HG02870 (cell line): ENCODE measurements around the gene STXBP3.

Experiments
- ATAC-seq: cut with Tn5 transposase; IDR thresholded peaks from one replicate; pipeline ENCODE4 v1.9.1; 2021; ENCODE audit warnings: mild to moderate bottlenecking, moderate library complexity; ENCODE audit not compliant: unreplicated experiment

STXBP3 gene

DNA sequence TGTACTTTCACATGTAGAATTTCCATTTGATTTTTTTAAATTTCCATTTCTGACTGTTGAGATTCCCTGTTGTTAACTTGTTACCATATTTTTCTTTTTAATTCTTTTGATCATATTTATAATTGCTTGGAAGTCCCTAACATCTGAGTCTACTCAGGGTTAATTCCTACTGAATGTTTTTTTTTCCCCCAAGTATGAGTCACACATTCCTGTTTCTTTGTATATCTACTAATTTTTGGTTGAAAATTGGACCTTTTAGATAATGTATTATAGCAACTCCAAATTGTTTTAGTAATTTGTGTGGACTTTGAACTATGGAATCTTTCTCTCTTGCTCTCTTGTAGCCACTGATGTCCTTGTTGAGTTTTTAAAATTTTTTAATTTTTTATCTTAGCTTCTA is 54.6 kb downstream of the STXBP3 start:
- no peak for ATAC-seq

DNA sequence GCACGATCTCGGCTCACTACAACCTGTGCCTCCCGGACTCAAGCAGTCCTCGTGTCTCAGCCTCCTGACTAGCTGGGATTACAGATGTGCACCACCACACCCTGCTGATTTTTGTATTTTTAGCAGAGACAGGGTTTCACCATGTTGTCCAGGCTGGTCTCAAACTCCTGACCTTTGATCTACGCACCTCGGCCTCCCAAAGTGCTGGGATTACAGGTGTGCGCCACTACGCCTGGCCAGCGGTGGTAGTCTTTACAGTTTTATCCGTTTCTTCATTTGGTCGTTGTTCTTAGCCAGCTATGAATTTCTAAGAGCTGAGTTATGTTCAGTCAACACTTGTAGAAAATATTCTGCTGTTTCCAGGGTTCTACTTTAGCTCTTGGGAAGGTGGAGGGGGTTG is 57.1 kb downstream of the STXBP3 start:
- ATAC-seq, result no peak

DNA sequence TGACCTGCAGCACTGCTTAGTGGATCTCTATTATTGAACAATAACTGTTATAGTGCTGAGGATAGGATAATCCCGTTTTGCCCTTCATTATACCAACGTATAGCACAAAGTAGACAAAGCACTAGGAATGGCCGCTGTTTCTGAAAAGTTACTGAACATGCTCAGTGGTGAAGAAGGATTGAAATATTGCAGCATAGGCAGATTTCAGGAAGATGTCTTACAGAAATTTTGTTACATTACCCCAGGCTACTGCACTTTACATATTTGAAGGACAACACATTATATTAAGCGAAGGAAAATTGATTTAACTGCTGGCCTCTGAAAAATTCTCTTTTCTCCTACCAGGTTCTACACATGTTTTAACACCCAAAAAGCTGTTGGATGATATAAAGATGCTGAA is 62.0 kb downstream of the STXBP3 start:
- no peak for ATAC-seq

DNA sequence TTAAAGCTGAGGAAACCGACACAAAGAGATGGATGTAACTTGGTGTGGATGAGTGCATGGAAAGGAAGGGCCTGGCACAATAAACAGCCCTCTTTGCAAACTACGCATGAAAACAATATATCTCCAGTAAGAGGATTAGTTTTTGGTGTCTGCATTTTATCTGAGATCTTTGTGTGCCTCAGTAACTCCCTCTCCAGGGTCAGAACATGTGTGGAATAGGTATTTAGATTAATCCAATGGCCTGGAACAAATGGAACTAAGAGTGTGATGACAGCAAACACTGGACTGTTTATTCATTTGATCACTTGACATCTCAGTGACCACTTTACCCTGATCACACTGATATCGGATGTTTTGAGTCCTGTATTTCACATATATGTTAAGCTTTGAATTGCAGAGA is 65.1 kb downstream of the STXBP3 start:
- ATAC-seq, result no peak

DNA sequence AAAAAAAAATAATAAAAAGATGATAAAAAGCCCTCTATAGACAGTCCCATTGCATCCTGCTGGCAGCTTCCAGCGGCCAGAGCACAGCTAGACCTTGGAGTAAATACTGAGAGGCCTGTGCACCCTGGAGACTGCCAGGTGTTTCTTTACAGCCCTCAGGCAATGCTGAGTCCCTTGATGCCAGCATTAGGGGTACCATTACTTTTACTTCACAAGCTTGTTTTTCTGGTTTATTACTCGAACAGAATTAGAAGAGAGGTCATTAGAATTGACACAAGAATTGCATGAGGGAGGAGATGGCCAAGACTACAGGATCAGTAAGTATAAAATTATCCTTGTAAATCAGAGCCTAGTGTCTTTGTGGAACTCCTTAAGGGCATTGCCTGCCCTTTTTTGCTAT is 66.9 kb downstream of the STXBP3 start:
- ATAC-seq, result no peak

DNA sequence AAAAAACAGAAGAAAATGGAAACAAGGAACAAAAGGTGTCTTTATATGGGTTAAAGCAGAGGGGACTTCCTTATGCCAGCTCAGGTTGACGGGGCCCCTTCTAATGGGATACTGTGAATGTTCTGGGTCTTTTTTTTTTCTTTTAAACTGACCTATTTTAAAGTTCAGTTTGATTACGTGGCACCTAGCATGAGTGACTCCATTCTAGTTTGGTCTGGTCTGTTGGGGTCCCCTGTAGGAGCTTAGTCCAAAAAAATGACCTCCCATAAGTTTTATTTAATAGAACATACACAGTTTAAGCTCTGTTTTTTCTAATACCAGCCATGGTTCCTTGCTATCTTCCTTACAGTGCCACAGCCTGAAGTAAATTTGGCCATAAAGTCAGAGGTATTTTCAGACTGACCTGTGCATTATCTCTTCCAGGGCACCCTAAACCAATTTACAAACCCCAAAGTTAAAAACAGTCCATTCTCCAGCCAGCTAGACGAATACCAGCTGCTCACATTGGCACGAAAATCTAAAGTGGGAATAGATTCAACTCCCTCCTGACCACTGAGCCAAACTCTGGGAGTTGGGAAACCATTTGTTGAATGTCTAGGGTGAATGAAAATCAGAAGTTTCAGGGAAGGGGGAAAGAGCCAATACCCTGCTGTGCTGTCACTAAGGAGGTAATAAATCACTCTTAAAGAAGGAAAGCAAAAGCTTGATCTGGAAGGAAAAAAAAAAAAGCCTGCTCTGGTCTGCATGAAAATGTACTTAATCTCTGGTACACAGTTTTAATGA is 68.1 kb downstream of the STXBP3 start:
- ATAC-seq, result no peak

DNA sequence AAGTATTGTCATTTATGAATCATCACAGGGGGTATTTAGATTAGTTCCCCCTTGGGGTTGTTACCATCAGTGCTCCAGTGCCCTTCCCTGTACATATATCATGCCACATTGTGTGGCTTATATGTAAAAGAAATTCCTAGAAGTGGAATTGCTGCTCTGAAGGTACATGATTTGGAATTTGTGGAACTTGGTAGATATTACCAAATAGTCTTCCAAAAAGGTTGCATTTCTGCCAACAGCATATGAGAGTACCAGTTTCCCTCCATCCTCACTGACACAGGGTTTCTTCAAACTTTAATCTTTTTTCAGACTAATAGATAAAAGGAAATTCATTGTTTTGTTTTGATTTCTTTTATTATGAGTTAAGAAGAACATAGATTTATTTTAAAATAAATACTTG is 69.1 kb downstream of the STXBP3 start:
- ATAC-seq, result no peak

DNA sequence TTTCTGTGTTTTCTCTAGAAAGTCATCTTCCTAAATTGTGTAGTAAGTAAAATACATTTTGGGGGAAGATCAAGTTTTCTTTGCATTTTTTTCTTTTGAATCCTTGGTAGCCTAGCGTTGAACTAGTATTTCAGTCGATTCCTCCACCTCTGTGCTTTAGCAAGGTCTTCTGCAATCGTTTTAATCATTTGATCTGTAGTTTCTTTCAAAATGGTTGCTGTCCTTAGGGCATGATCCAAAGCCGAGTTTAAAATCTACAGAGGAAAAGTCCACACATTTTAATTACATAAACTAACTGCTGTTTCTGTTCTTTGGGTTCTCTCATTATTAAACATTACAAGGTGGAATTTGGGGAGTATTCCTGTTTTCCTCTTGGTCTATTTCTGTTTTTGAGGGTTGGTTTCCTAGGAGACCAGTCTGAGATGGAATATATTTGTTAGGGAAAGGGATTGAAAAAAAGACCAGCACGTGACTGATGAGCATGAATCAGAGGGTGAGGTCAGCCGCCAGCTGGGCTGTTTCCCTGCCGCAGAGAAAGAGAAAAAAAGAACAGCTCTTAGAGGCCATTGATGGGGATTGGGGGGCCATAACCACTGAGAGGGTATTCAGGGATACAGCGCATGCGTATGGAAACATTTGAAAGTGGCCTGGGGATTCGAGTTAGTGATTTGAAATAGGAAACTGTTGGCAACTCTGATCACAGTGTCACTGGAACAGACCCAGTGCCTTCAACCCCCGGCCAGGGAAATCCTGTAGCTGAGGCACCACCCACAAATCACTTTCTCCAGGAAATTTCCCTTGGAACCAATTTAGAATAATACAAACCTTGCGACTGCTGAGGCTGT is 69.8 kb downstream of the STXBP3 start:
- no peak for ATAC-seq

DNA sequence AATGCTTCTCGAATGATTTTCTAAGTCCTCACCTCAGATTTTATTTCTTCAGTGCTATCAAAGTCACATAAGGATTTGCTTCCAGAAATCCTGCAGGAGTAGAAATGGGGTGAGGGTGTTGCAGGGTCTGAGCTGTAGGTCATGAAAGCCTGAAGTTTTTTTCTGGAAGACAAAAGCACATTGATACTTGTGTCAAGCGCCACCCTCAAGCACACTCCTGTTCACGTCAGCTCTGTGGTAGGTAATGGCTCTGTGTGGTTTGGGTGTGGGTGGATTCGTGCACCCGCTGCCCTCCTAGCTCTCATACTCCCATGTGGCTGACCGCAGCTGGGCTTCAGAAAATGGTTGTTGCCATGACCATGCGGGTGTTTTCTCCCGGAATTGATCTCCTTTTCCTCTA is 70.5 kb downstream of the STXBP3 start:
- no peak for ATAC-seq

DNA sequence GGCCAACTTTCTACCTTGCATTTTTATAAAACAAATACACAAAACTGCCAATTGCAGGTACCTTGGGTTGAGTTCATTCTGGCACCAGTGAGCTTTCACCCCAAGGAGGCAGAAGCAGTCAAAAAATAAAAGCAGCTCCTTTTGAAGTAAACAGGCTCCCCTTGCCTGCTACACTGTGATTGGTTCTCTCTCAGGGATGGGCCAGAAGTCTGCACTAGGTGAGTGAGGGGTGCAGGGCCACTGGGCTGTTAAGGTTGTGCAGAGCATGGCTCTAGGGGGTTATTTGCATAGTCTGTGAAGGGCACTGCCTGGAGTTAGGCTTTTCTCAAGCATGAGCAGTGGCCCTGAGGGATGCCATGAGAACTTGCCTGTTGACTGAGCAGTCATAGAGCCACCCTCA is 71.3 kb downstream of the STXBP3 start:
- ATAC-seq, result no peak

DNA sequence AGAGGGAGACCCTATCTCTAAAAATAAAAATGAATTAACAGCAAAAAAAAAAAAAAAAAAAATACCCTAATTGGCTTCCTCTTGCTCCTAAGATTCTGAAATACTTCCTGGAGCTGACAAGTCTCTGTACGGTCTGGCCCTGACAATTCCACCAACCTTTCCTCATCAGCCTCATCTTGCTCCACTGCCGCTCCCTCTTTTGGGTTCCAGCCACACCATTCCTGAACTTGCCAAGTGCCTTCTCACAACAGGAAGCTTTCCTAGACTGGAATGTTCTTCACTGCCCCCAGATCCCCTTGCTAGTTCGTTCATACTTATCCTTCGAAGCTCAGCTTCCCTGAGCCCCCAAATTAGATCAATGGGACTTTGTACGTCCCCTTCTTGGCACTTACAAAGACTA is 73.4 kb downstream of the STXBP3 start:
- no peak for ATAC-seq

DNA sequence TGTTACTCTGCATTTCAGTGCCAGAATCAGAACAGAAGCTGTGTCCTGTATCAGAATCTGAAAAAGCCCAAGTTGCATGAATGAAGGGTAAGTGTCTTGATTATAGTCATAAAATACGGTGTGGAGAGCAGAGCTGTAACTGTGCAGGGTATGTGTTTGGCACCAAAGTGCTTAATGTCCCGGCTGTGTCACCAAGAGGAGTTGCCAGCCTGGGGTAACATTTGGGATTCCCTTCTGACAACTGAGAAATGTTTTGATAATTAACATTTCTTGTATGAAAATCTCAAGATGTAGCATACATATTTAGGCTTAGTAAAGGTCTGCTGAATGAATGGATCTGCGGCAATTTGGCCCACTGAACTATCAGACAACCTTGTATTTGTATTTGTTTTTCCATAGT is 77.2 kb downstream of the STXBP3 start:
- ATAC-seq, result no peak

DNA sequence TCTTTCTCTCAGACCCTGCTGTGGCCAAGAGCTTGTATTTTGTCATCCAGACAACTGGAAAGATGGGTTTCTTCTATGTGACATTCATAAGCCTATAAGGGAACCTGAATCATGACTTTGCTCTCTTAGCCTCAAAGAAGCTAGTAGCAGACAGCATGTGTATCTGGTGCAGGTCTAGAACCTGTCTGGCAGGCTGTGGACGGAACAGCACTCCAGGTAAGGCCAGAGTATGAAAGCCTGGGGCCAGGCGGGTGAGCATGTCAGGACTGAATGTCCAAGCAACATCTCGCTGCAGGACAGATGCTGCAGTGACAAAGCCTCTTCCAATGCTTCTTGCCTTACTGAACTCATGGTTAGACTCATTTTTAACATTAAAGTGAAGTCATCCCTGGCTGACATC is 77.6 kb downstream of the STXBP3 start:
- no peak for ATAC-seq

DNA sequence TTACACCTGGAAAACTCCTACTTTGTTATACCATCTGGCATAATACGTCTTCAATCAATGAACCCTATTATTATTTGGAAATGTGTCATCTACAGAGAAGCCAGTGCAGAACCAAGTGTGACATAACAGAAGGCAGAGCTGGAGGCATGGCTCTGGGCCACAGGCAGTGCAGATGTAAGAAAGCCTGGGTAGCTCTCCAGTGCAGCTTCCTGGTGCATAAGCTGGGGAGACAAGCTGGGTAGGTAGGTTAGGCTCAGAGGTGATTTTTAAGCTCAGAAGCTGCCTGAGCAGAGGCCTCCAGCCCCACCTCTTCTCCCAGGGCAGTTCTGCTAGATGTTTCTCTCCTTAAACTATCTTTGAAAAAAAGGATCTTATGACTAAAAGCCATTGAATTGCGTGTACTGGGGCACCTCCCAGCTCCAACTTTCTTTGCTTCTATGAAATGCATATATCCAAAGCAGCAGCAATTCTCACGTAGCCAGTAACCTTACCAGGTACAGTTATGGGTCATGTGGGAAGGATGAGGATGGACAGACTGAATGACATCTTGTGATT is 79.7 kb downstream of the STXBP3 start:
- no peak for ATAC-seq

DNA sequence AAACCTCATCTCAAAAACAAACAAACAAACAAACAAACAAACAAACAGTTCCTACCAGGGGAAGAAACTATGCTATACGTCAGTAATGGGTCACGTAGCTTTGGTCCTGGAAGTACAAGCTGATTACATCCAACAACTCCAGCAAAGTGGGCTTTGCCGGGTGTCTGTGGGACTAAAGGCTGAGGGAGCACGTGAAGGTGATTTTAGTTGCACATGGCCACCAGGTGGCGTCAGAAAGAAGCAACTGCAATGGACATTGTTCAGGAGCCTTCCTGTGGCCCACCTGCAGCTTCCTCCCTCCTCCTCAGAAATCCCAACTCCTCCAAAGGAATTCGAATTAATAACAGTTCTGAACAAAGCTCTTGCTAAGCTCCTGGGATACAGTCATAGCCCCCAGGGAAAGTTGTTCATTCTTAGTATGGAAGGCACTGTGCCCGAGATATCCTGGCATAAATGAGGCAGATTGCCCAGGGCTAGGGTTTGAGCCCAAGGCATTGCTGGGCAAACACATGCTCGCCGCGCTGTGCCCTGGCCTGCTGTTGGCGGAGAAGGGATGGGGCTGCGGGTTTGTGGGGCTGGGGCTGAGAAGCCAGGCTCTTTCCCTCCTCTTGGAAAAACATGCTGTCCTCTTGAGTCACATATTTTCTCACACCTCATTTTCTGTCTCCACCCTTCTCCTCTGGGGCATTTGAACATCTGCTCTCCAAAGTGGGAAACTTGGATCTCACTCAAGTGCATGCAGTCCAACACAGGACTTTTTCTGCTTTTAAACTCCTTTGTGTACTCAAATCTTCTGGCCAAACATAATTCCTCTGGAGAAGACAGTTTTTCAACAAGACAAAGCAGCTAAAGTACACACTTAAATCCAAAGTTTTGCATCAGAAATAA is 81.8 kb downstream of the STXBP3 start:
- ATAC-seq, result peak; percentile 45

DNA sequence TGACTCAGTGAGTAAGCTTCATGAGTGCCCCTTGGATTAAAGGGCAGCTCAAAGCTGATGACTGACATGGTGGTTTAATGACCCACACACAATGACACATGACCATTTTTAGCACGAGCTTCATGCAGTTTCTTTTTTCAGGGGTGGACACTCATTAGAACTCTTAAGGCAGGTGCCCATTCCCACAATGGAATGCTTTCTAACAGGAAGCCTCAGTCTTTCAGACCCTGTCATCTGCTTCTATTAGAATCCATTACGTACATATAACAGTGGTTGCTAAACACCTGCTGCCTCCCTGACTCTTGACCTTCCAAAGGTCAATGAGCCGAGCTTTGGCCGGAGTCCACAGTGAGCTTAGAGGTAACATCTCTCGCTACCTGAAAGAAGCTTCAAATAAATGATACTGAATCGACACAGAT is 83.0 kb downstream of the STXBP3 start:
- no peak for ATAC-seq

DNA sequence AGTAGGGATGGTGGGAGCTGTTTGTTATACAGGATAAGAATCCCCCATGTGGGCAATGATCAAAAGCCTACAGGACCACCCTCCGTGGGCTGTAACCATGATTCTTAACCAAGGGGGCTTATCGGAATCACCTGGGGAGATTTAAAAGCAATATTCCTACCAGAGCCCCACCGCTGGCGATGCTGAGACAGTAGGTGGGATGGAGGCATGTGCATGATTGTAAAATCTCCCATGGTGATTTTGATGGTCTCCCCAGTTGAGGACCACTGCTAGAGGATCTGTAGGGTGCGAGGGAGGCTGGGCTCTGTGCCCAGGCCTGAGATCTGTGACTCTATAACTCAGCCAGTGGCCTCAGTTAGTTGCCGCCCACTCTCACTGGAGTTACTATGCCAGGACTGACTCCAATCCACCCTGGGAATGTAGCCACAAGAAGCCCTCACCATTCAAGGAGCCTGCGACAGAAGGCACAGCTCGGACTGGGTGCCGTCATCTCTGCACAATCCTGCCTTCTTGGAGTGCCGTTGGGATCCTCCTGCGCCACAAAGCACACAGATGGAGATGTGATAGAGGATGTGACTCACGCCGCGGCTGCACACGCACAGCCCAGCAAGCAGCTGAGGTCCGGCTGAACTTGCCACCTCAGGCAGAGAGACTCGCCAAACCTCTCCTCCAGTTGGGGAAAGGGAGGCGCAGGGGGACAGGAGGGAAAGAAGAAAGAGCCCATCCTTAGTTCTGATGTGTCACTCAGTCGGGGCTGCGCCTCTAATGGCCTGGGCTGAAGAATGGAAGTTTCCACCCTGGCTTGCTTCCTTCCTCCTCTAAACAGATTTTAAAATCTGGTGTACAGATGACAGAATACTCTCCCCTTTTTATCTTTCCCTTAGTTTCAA is 83.9 kb downstream of the STXBP3 start:
- ATAC-seq, result no peak

DNA sequence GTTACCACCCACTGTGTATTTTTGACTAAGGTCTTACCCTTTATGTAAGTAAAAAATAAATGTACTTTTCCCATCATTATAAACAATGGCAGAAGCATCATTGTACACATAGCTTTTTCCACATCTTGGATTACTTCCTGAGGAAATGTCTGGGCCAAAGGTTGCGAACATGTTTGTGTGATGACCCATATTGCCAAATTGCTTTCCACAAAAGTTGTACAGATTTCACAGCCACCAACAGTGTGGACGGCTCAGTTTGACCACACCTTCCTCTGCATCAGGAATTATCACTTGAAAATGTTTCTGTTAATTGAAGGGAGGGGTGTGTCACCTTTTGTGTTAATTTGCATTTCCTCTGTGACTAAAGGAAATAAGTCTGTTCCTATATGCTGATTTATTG is 84.8 kb downstream of the STXBP3 start:
- no peak for ATAC-seq

DNA sequence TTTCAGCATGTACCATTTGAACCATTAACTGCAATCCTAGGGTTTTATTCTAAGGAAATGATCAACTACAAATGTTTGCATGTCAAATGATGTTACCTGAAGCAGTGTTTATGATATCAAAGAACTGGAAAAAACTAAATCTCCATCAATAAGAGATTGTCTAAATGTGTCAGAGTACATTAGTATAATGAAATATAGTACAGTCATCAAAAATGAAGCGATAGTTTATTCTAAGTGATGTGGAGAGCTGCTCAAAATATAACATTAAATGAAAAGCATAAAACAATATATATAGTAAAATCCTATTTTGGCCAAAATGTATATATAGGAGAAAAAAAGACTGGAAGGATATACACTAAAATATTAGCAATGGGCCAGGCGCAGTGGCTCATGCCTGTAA is 86.5 kb downstream of the STXBP3 start:
- ATAC-seq, result no peak

DNA sequence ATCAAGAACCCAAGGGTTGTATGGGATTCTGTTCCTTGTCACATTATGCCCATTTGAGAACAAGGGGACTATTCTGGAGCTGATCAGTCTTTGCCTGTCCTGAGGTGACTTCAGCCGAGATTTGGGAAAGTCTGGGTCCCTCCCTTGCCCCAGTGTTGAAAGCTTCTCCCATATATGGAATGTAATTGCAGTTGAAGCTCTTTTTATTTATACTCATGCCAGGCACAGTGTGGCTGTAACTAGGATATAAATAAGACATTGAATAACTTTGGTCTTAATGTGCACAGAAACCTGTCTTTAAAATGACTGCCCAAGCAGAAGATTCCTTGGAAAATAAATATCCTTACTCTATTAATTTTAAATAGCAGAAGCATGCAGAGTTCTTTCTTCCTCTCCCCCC is 95.2 kb downstream of the STXBP3 start:
- no peak for ATAC-seq
